Stomach (tissue), 4 donors: ENCODE results near the gene GOLGA6A.

ENCODE experiments used
- EP300 ChIP-seq: sonication (generic); formaldehyde crosslinking; IDR thresholded peaks from one replicate; pipeline ENCODE4 v1.6.1; 2017; ENCODE audit warnings: antibody characterized with exemption
- POLR2A ChIP-seq, 4 donors: fragments of 450-650 bp; IDR thresholded peaks; one replicate each; pipeline ENCODE4 v1.6.1; 2016; ENCODE audit warnings: antibody characterized with exemption in 4 of 4, control low read depth in 2 of 4, mild to moderate bottlenecking in 1 of 4, moderate library complexity in 1 of 4
- POLR2AphosphoS5 ChIP-seq, 3 donors: sonication (generic); formaldehyde crosslinking; IDR thresholded peaks; one replicate each; pipeline ENCODE4 v1.6.1; 2016; ENCODE audit warnings: antibody characterized with exemption in 3 of 3
- TF ChIP-seq, protein P1 (sequence below), 7 experiments: fragments of 450-650 bp in 4 of 7; fragments of 200-600 bp in 3 of 7; sonication (generic) in 3 of 7; IDR thresholded peaks; one replicate each; pipeline ENCODE4 v1.5.1; 2016 to 2019; ENCODE audit warnings: antibody characterized with exemption in 7 of 7, control low read depth in 2 of 7, mild to moderate bottlenecking in 1 of 7

DNA sequence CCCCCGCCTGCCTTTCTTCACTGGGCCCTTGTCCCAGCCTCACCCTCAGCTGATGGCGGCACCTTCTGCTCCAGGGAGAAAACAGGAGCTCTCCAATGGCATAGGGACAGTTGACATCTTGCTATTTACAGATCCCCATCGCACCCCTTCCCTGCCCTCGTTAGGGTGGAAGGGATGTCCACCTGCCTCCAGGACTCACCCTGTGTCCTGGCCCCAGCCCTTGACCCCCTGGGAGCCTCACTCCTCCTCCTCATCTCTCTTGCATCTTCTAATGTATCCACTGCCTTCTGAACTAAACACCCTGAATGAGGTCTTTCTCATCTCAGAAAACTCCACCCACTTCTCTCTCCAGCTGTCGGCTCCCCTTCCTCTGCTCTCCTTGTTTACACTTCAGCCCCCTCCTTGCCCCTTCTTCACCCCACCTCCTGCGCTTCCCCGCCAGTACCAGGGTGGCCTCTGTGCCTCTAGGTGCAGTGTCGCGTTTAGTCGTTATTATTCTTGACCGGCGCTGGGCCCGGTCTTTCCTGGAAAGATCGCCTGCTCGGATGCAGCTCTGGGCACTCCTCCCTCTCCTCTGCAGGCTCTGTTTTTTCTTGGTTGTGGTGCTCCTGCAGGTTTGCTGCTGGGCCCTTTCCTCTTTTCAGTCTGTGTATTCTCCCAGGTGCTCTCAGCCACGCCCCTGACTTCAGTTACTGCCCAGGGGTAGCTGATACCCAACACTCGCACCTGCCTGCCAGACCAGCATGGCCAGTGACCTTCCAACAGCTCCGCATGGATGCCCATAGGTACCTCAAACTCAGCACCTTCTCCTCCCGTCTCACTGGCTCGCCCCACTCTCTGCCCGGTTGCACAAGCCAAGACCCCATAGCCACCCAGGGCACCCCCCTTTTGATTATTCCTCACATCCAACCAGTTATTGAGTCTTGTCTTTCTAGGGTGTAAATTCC is 44.9 kb downstream of the GOLGA6A start:
- TF ChIP-seq, protein P1, sequence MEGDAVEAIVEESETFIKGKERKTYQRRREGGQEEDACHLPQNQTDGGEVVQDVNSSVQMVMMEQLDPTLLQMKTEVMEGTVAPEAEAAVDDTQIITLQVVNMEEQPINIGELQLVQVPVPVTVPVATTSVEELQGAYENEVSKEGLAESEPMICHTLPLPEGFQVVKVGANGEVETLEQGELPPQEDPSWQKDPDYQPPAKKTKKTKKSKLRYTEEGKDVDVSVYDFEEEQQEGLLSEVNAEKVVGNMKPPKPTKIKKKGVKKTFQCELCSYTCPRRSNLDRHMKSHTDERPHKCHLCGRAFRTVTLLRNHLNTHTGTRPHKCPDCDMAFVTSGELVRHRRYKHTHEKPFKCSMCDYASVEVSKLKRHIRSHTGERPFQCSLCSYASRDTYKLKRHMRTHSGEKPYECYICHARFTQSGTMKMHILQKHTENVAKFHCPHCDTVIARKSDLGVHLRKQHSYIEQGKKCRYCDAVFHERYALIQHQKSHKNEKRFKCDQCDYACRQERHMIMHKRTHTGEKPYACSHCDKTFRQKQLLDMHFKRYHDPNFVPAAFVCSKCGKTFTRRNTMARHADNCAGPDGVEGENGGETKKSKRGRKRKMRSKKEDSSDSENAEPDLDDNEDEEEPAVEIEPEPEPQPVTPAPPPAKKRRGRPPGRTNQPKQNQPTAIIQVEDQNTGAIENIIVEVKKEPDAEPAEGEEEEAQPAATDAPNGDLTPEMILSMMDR (IDR thresholded peaks at IDR 0.05), result peak in 1 of 7 experiments; percentile 5
- TF ChIP-seq POLR2A (IDR thresholded peaks at IDR 0.05) (no peak), EP300 (no peak), POLR2AphosphoS5 (IDR thresholded peaks at IDR 0.05) (no peak)
